Mucosa of rectum (tissue), 2 donors: ENCODE results near the gene LRIT3.

Experiments used
- H3K27ac ChIP-seq, 2 donors: one replicate each; pipeline ENCODE4 v1.7.0; 2013; ENCODE audit warnings: inconsistent platforms in 2 of 2, low read depth in 2 of 2, low read length in 2 of 2
- H3K27me3 ChIP-seq, 2 donors: one replicate each; pipeline ENCODE4 v1.7.0; 2013; ENCODE audit warnings: low read length in 2 of 2; ENCODE audit not compliant: control insufficient read depth in 2 of 2, insufficient read depth in 2 of 2
- H3K36me3 ChIP-seq, 2 donors: one replicate each; pipeline ENCODE4 v1.7.0; 2013; ENCODE audit warnings: low read length in 2 of 2; ENCODE audit not compliant: control insufficient read depth in 2 of 2, insufficient read depth in 2 of 2
- H3K4me1 ChIP-seq, 2 donors: one replicate each; pipeline ENCODE4 v1.7.0; 2013; ENCODE audit warnings: low read length in 2 of 2, mild to moderate bottlenecking in 1 of 2; ENCODE audit not compliant: control insufficient read depth in 2 of 2, insufficient read depth in 2 of 2
- H3K4me3 ChIP-seq, 2 donors: one replicate each; pipeline ENCODE4 v1.7.0; 2013; ENCODE audit warnings: low read length in 2 of 2
- H3K9ac ChIP-seq, 2 donors: one replicate each; pipeline ENCODE4 v1.7.0; 2013; ENCODE audit warnings: low read length in 2 of 2, low read depth in 1 of 2, mild to moderate bottlenecking in 1 of 2
- H3K9me3 ChIP-seq, 2 donors: one replicate each; pipeline ENCODE4 v1.7.0; 2013; ENCODE audit warnings: low read length in 2 of 2; ENCODE audit not compliant: control insufficient read depth in 2 of 2
- donor health status: healthy.
- donor health status: Normal muscosa, but diverticular disease.

Gene LRIT3, protein sequence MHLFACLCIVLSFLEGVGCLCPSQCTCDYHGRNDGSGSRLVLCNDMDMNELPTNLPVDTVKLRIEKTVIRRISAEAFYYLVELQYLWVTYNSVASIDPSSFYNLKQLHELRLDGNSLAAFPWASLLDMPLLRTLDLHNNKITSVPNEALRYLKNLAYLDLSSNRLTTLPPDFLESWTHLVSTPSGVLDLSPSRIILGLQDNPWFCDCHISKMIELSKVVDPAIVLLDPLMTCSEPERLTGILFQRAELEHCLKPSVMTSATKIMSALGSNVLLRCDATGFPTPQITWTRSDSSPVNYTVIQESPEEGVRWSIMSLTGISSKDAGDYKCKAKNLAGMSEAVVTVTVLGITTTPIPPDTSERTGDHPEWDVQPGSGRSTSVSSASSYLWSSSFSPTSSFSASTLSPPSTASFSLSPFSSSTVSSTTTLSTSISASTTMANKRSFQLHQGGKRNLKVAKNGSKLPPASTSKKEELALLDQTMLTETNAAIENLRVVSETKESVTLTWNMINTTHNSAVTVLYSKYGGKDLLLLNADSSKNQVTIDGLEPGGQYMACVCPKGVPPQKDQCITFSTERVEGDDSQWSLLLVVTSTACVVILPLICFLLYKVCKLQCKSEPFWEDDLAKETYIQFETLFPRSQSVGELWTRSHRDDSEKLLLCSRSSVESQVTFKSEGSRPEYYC

GRCh38 chr4:109847896-109848442 is at the start of gene LRIT3:
TSS of gene LRIT3 (plus strand) at chr4:109848107. CDS start at chr4:109848202, 95 bp downstream.
- Histone ChIP-seq H3K9ac (no peak within 1 kb of the TSS), H3K36me3 (no peaks in the 10 kb centered on the region), H3K4me3 (no peak within 1 kb of the TSS), H3K27ac (no peak within 1 kb of the TSS), H3K9me3 (no peaks in the 10 kb centered on the region), H3K27me3 (no peaks in the 10 kb centered on the region), H3K4me1 (peaks cover 3 to 6% of the 10 kb centered on the region in 2 donors)

- no peak overlapping the region for H3K4me3 ChIP-seq
- H3K27me3 ChIP-seq, result peaks cover 0 to 2% of the 10 kb centered on the region in 2 donors
- no peaks in the 10 kb centered on the region for H3K4me1 ChIP-seq
- H3K9me3 ChIP-seq, result peaks cover 0 to 2% of the 10 kb centered on the region in 2 donors
- no peak overlapping the region for H3K27ac ChIP-seq
- no peaks in the 10 kb centered on the region for H3K36me3 ChIP-seq
- H3K9ac ChIP-seq, result no peak overlapping the region
These were observed 49.0 kb upstream of the LRIT3 start for GRCh38 chr4:109798866-109799265.

GRCh38 chr4:109801099-109801789 is 46.7 kb upstream of the LRIT3 start:
- no peak overlapping the region for H3K9ac ChIP-seq
- no peaks in the 10 kb centered on the region for H3K4me1 ChIP-seq
- no peaks in the 10 kb centered on the region for H3K36me3 ChIP-seq
- H3K9me3 ChIP-seq, result no peaks in the 10 kb centered on the region
- no peak overlapping the region for H3K4me3 ChIP-seq
- no peaks in the 10 kb centered on the region for H3K27me3 ChIP-seq
- no peak overlapping the region for H3K27ac ChIP-seq

GRCh38 chr4:109801895-109802319 is 46.0 kb upstream of the LRIT3 start, which contains the start of gene CFI:
TSS of gene CFI (minus strand) at chr4:109801999. CDS start at chr4:109801971, 28 bp downstream.
- Histone ChIP-seq H3K9me3 (no peaks in the 10 kb centered on the region), H3K27ac (no peak within 1 kb of the TSS)

GRCh38 chr4:109803924-109804571 is 43.9 kb upstream of the LRIT3 start:
- H3K27me3 ChIP-seq, result no peaks in the 10 kb centered on the region
- H3K9me3 ChIP-seq, result no peaks in the 10 kb centered on the region
- H3K27ac ChIP-seq, result no peak overlapping the region
- no peak overlapping the region for H3K9ac ChIP-seq
- no peaks in the 10 kb centered on the region for H3K36me3 ChIP-seq
- H3K4me1 ChIP-seq, result no peaks in the 10 kb centered on the region
- no peak overlapping the region for H3K4me3 ChIP-seq

More at GRCh38 chr4:109801895-109802319, 46.0 kb upstream of the LRIT3 start, which contains the start of gene CFI:
- H3K9ac ChIP-seq, result no peak within 1 kb of the TSS
- H3K36me3 ChIP-seq, result no peaks in the 10 kb centered on the region
- peak within 1 kb of the TSS in 1 of 2 donors; percentile 28 for H3K4me3 ChIP-seq
- H3K27me3 ChIP-seq, result no peaks in the 10 kb centered on the region
- H3K4me1 ChIP-seq, result no peaks in the 10 kb centered on the region

GRCh38 chr4:109809655-109810054 is 38.3 kb upstream of the LRIT3 start:
- H3K4me3 ChIP-seq, result no peak overlapping the region
- H3K27ac ChIP-seq, result no peak overlapping the region
- no peak overlapping the region for H3K9ac ChIP-seq
- no peaks in the 10 kb centered on the region for H3K27me3 ChIP-seq
- H3K36me3 ChIP-seq, result no peaks in the 10 kb centered on the region
- H3K9me3 ChIP-seq, result no peaks in the 10 kb centered on the region
- H3K4me1 ChIP-seq, result peaks cover 0 to 5% of the 10 kb centered on the region in 2 donors

GRCh38 chr4:109810552-109811387 is 37.1 kb upstream of the LRIT3 start:
- Histone ChIP-seq H3K36me3 (no peaks in the 10 kb centered on the region), H3K9me3 (no peaks in the 10 kb centered on the region), H3K27me3 (no peaks in the 10 kb centered on the region), H3K9ac (no peak overlapping the region), H3K27ac (no peak overlapping the region), H3K4me1 (peaks cover 0 to 7% of the 10 kb centered on the region in 2 donors), H3K4me3 (peak overlapping the region in 1 of 2 donors; percentile 12)

DNA sequence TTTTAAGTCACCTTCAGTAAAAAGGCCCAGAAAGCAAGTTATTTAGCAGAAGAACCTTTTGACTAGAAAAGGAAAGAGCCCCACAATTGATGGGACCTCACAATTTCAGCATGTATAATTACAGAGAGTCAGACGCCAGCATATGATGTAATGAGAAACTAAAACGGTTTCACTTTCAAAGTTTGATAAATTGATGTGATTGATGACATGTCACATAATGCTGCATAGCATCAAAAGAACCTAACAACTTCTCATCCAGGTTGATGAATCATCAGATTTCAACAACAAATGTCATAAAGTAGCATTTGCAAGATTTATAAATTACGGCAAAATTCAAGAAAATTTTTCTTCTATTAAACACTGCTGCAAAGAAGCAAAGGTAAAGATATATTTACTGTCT is 36.2 kb upstream of the LRIT3 start:
- Histone ChIP-seq H3K4me1 (peaks cover 5 to 16% of the 10 kb centered on the region in 2 donors), H3K4me3 (no peak overlapping the region), H3K36me3 (no peaks in the 10 kb centered on the region), H3K27ac (no peak overlapping the region), H3K27me3 (no peaks in the 10 kb centered on the region), H3K9me3 (no peaks in the 10 kb centered on the region), H3K9ac (no peak overlapping the region)
